ENCODE results near the gene LRCH1. TPM values are rescaled to one million over a fixed set of nuclear protein-coding genes. Genes with fewer than 3 reads are reported as not detected.

Gene LRCH1
- polyA plus RNA-seq, 1 donor (not counting 4 experiments of a cell fraction or from before 2014, with no cell fraction given) = 16.2 TPM

DNA sequence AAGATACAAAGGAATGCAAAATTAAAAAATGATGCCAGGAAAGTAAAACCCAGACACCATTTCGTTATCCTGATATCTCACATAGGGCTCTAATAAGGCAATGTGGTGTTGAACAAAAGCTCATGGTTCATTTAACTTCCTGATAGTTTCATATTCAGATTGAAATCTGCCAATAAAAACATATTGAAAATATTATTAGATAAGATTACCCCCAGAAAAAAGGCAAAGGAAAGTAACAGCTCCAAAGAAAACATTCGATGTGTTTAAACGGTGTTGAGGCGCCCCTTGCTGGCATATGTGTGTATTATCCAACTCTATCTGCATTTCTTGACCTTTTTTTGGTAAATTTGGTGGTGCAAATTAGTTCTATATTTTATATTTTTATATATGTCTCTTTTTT lies 168.1 kb downstream of the LRCH1 start:
- Histone ChIP-seq H2AFZ (ENCODE audit: control insufficient read depth, low read length) (no peak overlapping the region), H3K9ac (ENCODE audit: control insufficient read depth, extremely low read depth, insufficient read depth, low read length) (no peak overlapping the region), H3K4me1 (ENCODE audit: control insufficient read depth, extremely low read depth, insufficient read depth, low read length) (no peaks in the 10 kb centered on the region), H3K9me1 (ENCODE audit: control insufficient read depth, extremely low read depth, insufficient read depth, low read length) (no peaks in the 10 kb centered on the region), H3K27ac (ENCODE audit: control insufficient read depth, insufficient read depth, low read length) (no peak overlapping the region), H3K4me3 (ENCODE audit: control insufficient read depth in 2 of 3, extremely low read depth in 1 of 3, insufficient read depth in 2 of 3, low read depth in 1 of 3, low read length in 3 of 3) (no peak overlapping the region), H3K9me3 (ENCODE audit: control insufficient read depth, low read depth, low read length) (no peaks in the 10 kb centered on the region), H4K20me1 (ENCODE audit: control insufficient read depth, extremely low read depth, insufficient read depth, low read length) (no peaks in the 10 kb centered on the region), H3K36me3 (ENCODE audit: control insufficient read depth in 2 of 2, extremely low read depth in 1 of 2, insufficient read depth in 2 of 2, low read length in 2 of 2) (peaks cover 0 to 6% of the 10 kb centered on the region in 2 experiments), H3K27me3 (ENCODE audit: control insufficient read depth, extremely low read depth, insufficient read depth, low read length) (no peaks in the 10 kb centered on the region), H3K4me2 (ENCODE audit: control insufficient read depth, extremely low read depth, insufficient read depth, low read depth, low read length) (no peak overlapping the region), H3K79me2 (ENCODE audit: control insufficient read depth, insufficient read depth, low read length) (no peaks in the 10 kb centered on the region)
- FAIRE-seq (no peak), DNase-seq (ENCODE audit: low read depth, low spot score) (no peak)
- TF ChIP-seq, protein P1, sequence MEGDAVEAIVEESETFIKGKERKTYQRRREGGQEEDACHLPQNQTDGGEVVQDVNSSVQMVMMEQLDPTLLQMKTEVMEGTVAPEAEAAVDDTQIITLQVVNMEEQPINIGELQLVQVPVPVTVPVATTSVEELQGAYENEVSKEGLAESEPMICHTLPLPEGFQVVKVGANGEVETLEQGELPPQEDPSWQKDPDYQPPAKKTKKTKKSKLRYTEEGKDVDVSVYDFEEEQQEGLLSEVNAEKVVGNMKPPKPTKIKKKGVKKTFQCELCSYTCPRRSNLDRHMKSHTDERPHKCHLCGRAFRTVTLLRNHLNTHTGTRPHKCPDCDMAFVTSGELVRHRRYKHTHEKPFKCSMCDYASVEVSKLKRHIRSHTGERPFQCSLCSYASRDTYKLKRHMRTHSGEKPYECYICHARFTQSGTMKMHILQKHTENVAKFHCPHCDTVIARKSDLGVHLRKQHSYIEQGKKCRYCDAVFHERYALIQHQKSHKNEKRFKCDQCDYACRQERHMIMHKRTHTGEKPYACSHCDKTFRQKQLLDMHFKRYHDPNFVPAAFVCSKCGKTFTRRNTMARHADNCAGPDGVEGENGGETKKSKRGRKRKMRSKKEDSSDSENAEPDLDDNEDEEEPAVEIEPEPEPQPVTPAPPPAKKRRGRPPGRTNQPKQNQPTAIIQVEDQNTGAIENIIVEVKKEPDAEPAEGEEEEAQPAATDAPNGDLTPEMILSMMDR (optimal IDR thresholded peaks at IDR 0.05 in 1 of 3, IDR thresholded peaks at IDR 0.05 in 1 of 3, conservative IDR thresholded peaks at IDR 0.05 in 1 of 3; ENCODE audit: extremely low read depth in 1 of 3, insufficient read depth in 2 of 3, low read length in 3 of 3) = peak; percentile 34 to 39 (median 38)
- no peak for TF ChIP-seq EZH2 (IDR thresholded peaks at IDR 0.05; ENCODE audit: low read length)
- dilution Hi-C loops (cut with MboI; ENCODE audit: extremely low pct_ligation_motif_present, low sequenced_read_pairs) = no loop called here

DNA sequence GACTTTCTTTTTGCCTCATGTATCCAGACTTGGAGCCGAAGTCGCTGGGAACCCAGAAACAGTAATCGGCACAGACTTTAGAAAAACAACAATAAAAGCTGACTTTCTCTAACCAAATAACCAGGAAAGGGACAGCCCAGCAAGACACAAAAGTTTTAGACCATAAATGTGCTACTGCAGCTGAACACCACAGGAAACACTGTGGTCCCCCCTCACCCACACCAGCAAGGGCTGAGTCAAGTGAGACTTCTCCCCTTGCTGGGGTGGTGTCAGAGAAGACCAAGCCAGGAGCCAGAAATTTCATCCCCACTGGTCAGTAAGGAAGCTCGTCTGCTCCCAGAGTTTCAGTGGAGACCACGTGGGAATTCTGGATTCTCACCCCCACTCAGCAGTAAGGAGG lies 173.4 kb downstream of the LRCH1 start:
- FAIRE-seq = no peak
- H3K9ac ChIP-seq (ENCODE audit: control insufficient read depth, extremely low read depth, insufficient read depth, low read length) = no peak overlapping the region
- peaks cover 10 to 17% of the 10 kb centered on the region in 2 experiments for H3K36me3 ChIP-seq (ENCODE audit: control insufficient read depth in 2 of 2, extremely low read depth in 1 of 2, insufficient read depth in 2 of 2, low read length in 2 of 2)
- no peak overlapping the region for H3K4me2 ChIP-seq (ENCODE audit: control insufficient read depth, extremely low read depth, insufficient read depth, low read depth, low read length)
- dilution Hi-C loops (cut with MboI; ENCODE audit: extremely low pct_ligation_motif_present, low sequenced_read_pairs) = no loop called here
- H3K79me2 ChIP-seq (ENCODE audit: control insufficient read depth, insufficient read depth, low read length) = no peaks in the 10 kb centered on the region
- H3K27ac ChIP-seq (ENCODE audit: control insufficient read depth, insufficient read depth, low read length) = no peak overlapping the region
- no peak for TF ChIP-seq EZH2 (IDR thresholded peaks at IDR 0.05; ENCODE audit: low read length)
- TF ChIP-seq, protein P1 (optimal IDR thresholded peaks at IDR 0.05 in 1 of 3, IDR thresholded peaks at IDR 0.05 in 1 of 3, conservative IDR thresholded peaks at IDR 0.05 in 1 of 3; ENCODE audit: extremely low read depth in 1 of 3, insufficient read depth in 2 of 3, low read length in 3 of 3) = no peak
- no peaks in the 10 kb centered on the region for H3K27me3 ChIP-seq (ENCODE audit: control insufficient read depth, extremely low read depth, insufficient read depth, low read length)
- no peaks in the 10 kb centered on the region for H3K9me3 ChIP-seq (ENCODE audit: control insufficient read depth, low read depth, low read length)
- H4K20me1 ChIP-seq (ENCODE audit: control insufficient read depth, extremely low read depth, insufficient read depth, low read length) = no peaks in the 10 kb centered on the region
- no peak for DNase-seq (ENCODE audit: low read depth, low spot score)
- no peak overlapping the region for H3K4me3 ChIP-seq (ENCODE audit: control insufficient read depth in 2 of 3, extremely low read depth in 1 of 3, insufficient read depth in 2 of 3, low read depth in 1 of 3, low read length in 3 of 3)
- no peak overlapping the region for H2AFZ ChIP-seq (ENCODE audit: control insufficient read depth, low read length)
- no peaks in the 10 kb centered on the region for H3K9me1 ChIP-seq (ENCODE audit: control insufficient read depth, extremely low read depth, insufficient read depth, low read length)
- no peaks in the 10 kb centered on the region for H3K4me1 ChIP-seq (ENCODE audit: control insufficient read depth, extremely low read depth, insufficient read depth, low read length)
